GM19238 (cell line): Measurements from ENCODE around the gene CDH4.

Experiments
- DNase-seq: peaks from one replicate; pipeline ENCODE4 v3.0.0; 2011; ENCODE audit warnings: low spot score; ENCODE audit not compliant: insufficient read length

CDH4 gene

GRCh38 chr20:61300709-61301108 lies 48.6 kb downstream of the CDH4 start:
- no peak for DNase-seq

- DNase-seq = no peak
Measured at GRCh38 chr20:61301711-61302525, 49.9 kb downstream of the CDH4 start.

- no peak for DNase-seq
Measured at GRCh38 chr20:61303217-61303616, 51.2 kb downstream of the CDH4 start.

GRCh38 chr20:61303675-61304074 lies 51.6 kb downstream of the CDH4 start:
- DNase-seq = no peak

GRCh38 chr20:61304750-61305149 lies 52.7 kb downstream of the CDH4 start:
- DNase-seq = no peak

GRCh38 chr20:61306937-61307475 lies 54.9 kb downstream of the CDH4 start:
- DNase-seq = no peak

- no peak for DNase-seq
Measured at GRCh38 chr20:61307686-61308476, 55.8 kb downstream of the CDH4 start.

- no peak for DNase-seq
Measured at GRCh38 chr20:61308477-61308774, 56.4 kb downstream of the CDH4 start.

GRCh38 chr20:61310954-61311353 lies 58.9 kb downstream of the CDH4 start:
- no peak for DNase-seq

GRCh38 chr20:61311656-61312387 lies 59.8 kb downstream of the CDH4 start:
- DNase-seq = no peak

- no peak for DNase-seq
Measured at GRCh38 chr20:61312925-61313324, 60.9 kb downstream of the CDH4 start.

- no peak for DNase-seq
Measured at GRCh38 chr20:61313396-61313795, 61.3 kb downstream of the CDH4 start.

- DNase-seq = no peak
Measured at GRCh38 chr20:61314326-61315010, 62.4 kb downstream of the CDH4 start.

GRCh38 chr20:61315319-61315718 lies 63.3 kb downstream of the CDH4 start:
- DNase-seq = no peak

- no peak for DNase-seq
Measured at GRCh38 chr20:61316346-61316745, 64.3 kb downstream of the CDH4 start.

- DNase-seq = no peak
Measured at GRCh38 chr20:61317966-61318530, 66.0 kb downstream of the CDH4 start.

- no peak for DNase-seq
Measured at GRCh38 chr20:61320691-61321425, 68.8 kb downstream of the CDH4 start.

GRCh38 chr20:61321481-61321880 lies 69.4 kb downstream of the CDH4 start:
- no peak for DNase-seq

- DNase-seq = no peak
Measured at GRCh38 chr20:61322151-61322865, 70.2 kb downstream of the CDH4 start.

- no peak for DNase-seq
Measured at GRCh38 chr20:61324906-61325305, 72.8 kb downstream of the CDH4 start.
